Stimulated activated memory B cell treated with anti-CD40 and anti-IgM and Interleukin-4, amounts not matched to agents 10 μg/mL and 1 μg/mL and 100 μg/mL, for 72 hours (primary cell): ENCODE results near the gene HES2.
"Not testable (repeated sequence)": the region's sequence is repeated elsewhere in the genome, so short reads cannot be mapped to it uniquely, and the experiment has no call there.

Experiments
- ATAC-seq: fragments of 150-1000 bp; cut with Tn5 transposase; 2 replicates; pipeline ENCODE4 v1.10.0; 2021
- H3K27ac Mint-ChIP-seq: one replicate; pipeline ENCODE4 v1.8.0; 2022; ENCODE audit warnings: mild to moderate bottlenecking, mixed read lengths
- H3K27me3 Mint-ChIP-seq: one replicate; pipeline ENCODE4 v1.8.0; 2022; ENCODE audit warnings: mixed read lengths
- H3K36me3 Mint-ChIP-seq: one replicate; pipeline ENCODE4 v1.8.0; 2022; ENCODE audit warnings: mixed read lengths
- H3K4me1 Mint-ChIP-seq: one replicate; pipeline ENCODE4 v1.8.0; 2022; ENCODE audit warnings: mixed read lengths
- H3K4me3 Mint-ChIP-seq: one replicate; pipeline ENCODE4 v1.8.0; 2022; ENCODE audit warnings: mild to moderate bottlenecking, moderate library complexity, mixed read lengths
- H3K9me3 Mint-ChIP-seq: one replicate; pipeline ENCODE4 v1.8.0; 2022; ENCODE audit warnings: mixed read lengths

The HES2 gene

DNA sequence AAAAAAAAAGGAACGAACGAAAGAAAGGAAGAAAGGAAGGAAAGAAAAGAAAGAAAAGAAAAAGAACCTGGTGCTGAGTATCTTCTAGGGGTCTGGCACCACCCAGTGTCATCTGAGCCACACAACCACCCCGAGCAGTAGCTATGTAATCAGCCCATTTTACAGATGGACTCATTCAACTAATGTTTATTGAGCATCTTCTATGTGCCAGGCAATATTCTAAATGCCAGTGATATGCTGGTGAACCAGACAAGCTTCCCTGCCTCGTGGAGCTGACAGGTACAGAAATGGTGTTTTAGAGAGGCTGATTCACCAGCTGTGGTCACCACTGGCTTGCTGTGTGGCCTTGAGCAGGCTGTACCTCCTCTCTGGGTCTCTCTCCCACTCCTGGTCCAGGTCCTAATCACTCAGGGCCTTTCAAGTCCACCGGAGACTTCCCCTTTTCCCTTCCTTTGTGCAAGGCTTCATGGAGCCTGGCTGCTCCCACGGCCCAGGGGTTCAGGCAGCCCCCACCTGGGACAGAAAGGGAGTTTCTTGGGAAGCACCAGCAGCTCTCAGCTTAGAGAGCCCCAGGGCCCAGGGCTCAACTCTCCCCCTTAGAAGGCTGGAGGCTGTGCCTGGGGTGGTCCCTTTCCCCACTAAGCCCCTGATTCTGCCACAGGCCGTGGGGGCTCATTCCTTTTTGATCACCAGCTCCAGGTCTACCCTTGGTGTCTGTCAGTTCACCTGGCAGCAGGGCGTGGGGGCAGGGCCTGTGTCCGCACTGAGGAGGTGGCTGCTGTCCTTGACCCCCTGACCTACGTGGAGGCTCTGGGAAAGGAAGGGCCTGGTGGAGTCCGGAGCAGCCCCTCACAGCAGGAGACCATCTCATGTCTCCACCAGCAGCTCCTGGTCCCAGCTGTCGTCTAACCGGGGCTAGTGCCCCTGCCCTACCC lies 12.2 kb upstream of the HES2 start:
- H3K36me3 Mint-ChIP-seq, H3K27ac Mint-ChIP-seq, H3K4me1 Mint-ChIP-seq, H3K4me3 Mint-ChIP-seq, H3K9me3 Mint-ChIP-seq: not testable (repeated sequence)
- peaks cover 87% of the 10 kb centered on the region for H3K27me3 Mint-ChIP-seq
- ATAC-seq, result peak; percentile 2

DNA sequence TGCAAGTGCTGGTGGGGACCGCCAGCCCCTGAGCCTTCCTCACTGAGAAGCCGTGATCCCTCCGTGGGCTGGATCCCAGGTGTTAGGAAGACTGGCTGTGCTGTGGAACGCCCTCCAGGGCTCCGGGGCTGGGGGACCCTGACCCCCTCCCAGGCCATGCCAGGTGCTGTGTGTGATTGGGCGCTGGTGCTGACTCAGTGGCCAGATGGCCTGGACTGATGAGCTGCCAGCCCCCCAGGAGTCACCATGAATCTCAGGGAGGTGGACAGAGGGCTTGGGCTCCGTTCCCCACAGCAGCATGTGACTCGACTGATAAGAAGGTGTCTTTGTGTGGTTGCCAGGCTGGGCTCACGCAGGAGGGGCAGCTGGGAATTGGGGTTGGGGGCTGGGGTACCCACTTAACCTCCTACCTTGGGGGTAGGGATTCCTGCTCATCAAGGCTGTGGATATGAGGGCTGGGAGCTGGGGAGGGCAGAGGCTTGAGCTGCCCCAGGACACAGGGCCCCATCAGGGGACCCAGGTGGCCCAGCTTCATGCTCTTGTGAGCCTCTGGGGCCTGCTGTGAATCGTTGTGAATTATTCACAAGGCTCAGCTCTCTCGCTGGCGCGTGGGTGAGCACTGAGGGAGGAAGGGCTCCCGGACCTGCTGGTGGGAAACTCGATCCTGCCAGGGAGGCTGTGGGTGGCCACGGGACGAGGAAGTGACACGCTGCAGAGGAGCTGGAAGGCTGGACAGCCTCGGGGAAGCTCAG lies 10.1 kb upstream of the HES2 start:
- H3K4me3 Mint-ChIP-seq, H3K27ac Mint-ChIP-seq, ATAC-seq, H3K9me3 Mint-ChIP-seq, H3K4me1 Mint-ChIP-seq, H3K36me3 Mint-ChIP-seq: not testable (repeated sequence)
- peaks cover 88% of the 10 kb centered on the region for H3K27me3 Mint-ChIP-seq

DNA sequence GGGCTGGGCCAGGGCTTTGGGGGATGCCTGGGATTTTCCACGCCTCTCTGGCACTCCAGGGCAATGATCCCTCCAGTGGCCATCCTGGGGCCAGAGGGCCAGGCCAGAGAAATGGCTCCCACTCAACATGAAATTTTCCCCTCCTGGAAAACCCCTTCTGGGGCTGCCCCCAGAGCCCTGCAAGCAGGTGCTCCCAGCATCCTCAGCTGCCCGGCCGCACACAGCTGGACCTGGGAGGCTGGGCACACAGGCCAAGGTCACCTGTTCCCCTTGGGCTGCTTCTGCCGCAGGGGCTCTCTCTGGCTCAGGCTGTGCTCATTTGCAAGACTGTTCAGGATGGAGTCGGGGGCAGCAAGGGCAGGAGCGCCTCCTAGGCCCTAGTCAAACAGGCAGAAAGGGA lies 8.7 kb upstream of the HES2 start:
- peaks cover 11% of the 10 kb centered on the region for H3K4me1 Mint-ChIP-seq
- not testable (repeated sequence) for ATAC-seq, H3K9me3 Mint-ChIP-seq, H3K4me3 Mint-ChIP-seq, H3K36me3 Mint-ChIP-seq, H3K27ac Mint-ChIP-seq
- peaks cover 87% of the 10 kb centered on the region for H3K27me3 Mint-ChIP-seq

DNA sequence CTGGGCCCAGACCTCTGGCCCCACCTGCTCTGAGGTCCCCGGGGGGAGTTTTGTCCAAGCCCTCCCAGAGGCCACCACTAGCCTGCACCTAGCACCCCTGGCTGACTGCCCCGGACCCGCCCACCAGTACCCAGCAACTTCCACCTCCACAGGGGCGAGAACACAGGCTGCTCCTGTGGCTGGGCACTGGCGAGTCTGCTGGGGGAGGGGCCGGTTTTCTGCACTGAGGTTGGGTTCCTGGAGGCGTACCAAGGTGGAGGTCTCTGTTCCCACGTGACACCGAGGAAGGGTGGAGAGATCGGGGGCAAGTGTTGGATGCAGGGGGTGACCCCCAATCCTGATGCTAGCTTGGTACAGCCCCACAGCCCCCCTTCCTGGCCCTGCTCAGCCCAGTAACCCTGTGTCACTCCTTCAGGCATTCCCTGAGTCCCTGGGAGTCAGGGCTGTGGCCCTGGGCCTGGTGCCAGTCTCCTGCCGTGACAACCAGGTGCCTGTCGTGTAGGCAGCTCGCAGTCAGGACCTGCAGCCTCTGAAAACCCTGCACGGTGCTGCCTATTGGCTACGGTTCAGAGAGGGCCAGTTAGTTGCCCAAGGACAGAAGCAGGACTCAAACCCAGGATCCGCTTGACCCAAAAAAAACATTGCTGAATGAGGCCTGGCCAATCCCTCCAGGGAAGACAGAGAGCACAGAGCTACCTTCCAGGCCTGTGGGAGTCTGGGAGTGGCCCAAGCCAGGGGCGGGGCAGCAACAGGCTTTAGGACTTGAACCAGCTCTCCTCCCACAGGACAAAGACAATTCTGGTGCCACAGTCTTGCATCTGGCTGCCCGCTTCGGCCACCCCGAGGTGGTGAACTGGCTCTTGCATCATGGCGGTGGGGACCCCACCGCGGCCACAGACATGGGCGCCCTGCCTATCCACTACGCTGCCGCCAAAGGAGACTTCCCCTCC lies 8.0 kb upstream of the HES2 start:
- Mint-ChIP-seq H3K27me3 (peaks cover 87% of the 10 kb centered on the region), H3K4me1 (peaks cover 11% of the 10 kb centered on the region)

DNA sequence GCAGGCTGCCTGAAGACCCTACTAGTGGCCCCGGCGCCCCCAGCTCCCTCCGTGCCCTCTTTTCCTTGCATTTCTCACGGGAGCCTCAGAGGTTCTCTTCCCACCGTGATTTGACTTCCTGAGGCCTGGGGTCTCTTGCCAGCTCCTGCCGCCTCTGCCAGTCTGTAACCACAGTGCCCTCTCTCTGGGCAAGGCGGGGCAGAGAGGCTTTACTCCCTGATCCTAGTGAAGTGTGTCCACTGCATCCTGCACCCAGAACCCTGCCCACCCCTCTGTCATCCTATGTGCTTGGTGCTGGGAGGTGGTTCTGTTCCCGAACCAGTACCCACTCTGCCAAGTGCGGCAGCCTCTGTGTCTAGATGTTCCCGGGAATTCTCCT lies 7.2 kb upstream of the HES2 start:
- Mint-ChIP-seq H3K4me1 (peaks cover 11% of the 10 kb centered on the region), H3K27ac (no peak overlapping the region), H3K9me3 (no peaks in the 10 kb centered on the region), H3K36me3 (no peaks in the 10 kb centered on the region), H3K4me3 (no peak overlapping the region), H3K27me3 (peaks cover 88% of the 10 kb centered on the region)
- no peak for ATAC-seq

More for the DNA sequence above, 8.0 kb upstream of the HES2 start:
- H3K9me3 Mint-ChIP-seq, result no peaks in the 10 kb centered on the region
- no peak overlapping the region for H3K27ac Mint-ChIP-seq
- H3K36me3 Mint-ChIP-seq, result no peaks in the 10 kb centered on the region
- no peak for ATAC-seq
- H3K4me3 Mint-ChIP-seq, result no peak overlapping the region

DNA sequence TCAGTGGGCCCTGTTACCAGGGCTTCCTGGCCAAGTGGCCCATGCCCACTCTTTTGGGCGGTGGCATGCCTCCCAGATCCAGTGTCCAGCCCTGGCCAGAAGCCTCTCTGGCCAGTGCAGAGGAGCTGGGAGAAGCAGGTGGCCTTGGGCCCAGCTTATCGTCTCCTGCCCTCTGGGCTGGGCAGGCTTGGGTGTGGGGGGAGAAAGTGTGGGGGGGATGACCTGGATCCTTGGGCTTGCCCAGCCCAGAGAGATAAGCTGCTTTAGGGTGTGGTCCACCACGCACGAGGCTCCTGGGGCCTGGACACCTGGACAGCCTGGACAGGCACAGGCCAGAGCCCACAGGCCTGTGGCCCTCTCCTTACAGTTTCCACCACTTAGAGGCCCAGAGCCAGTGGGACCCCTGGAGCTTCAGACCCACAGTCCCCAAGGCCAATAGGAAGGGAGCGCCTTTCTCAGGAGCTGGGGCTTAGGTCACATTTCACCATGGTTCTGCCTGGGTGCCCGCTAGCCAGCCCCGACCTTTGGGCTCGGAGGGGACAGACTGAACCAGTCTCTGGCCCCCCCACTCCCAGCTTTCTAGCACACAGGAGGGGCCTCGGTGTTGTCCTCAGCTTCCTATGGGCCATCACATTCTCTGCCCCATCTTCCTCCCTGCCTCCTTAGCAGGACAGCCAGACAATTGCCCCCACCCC lies 6.7 kb upstream of the HES2 start:
- Mint-ChIP-seq H3K9me3 (no peaks in the 10 kb centered on the region), H3K4me3 (no peak overlapping the region), H3K36me3 (no peaks in the 10 kb centered on the region), H3K4me1 (peaks cover 11% of the 10 kb centered on the region), H3K27me3 (peaks cover 92% of the 10 kb centered on the region), H3K27ac (no peak overlapping the region)
- ATAC-seq, result no peak

DNA sequence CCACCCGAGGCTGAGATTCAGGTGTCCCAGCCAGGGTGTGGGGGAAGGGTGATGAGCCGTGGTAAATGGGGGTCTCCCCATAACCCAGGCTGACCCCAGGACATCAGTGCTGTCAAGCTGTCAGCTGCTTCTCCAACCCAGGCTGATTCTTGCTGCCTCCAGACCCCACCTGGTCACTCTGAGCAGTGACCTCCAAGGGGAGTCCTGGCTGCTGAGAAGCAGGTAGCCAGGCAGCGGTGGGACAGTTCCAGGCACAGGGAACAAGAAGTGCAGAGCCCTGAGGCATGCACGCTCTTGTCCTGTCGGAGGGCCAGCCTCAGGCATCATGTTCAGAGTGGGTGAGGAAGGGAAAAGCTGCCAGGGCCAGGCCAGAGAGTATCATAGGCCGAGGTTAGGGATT lies 5.9 kb upstream of the HES2 start:
- H3K4me3 Mint-ChIP-seq, result no peak overlapping the region
- no peak overlapping the region for H3K27ac Mint-ChIP-seq
- no peaks in the 10 kb centered on the region for H3K9me3 Mint-ChIP-seq
- peaks cover 92% of the 10 kb centered on the region for H3K27me3 Mint-ChIP-seq
- H3K36me3 Mint-ChIP-seq, result no peaks in the 10 kb centered on the region
- no peak for ATAC-seq
- peaks cover 11% of the 10 kb centered on the region for H3K4me1 Mint-ChIP-seq

DNA sequence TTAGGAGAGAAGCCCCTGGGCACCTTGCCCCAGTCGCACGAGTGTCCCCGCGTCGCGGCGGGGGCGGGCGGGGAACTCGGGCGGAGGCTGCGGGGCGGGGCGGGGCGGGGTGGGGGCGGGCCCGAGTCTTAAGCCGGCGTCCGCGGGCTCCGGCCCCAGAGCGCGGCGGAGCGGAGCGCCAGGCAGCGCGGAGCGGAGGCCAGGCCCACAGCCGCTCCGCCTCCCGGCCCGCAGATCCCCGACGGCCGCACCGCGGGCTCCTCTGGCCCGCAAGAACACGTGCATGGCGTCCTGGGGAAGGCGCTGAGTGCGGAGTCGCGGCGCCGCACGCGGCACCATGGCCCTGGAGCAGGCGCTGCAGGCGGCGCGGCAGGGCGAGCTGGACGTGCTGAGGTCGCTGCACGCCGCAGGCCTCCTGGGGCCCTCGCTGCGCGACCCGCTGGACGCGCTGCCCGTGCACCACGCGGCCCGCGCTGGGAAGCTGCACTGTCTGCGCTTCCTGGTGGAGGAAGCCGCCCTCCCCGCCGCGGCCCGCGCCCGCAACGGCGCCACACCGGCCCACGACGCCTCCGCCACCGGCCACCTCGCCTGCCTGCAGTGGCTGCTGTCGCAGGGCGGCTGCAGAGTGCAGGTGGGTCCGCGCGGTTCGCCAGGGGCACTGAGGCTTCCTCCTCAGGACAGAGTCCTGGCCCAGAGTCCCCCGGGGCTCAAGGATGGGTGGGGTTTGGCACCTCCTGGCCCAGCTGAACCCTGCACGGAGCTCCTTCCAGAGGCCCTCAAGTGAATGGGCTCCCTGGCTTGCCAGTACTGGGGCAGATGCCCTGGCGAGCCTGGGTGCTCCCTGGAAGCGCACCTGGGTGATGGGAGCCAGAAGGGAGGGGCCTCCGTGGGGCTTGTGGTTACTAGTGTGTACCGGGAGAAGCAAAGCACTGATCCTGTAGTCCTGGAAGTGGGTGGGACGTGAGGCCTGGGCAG lies 5.2 kb upstream of the HES2 start, which contains the start of gene ESPN:
Gene ESPN, plus strand, starts transcription at position 158 of the 975 bp plus-strand sequence. Its CDS starts 180 bp downstream, at position 338.
- no peaks in the 10 kb centered on the region for H3K9me3 Mint-ChIP-seq
- peaks cover 92% of the 10 kb centered on the region for H3K27me3 Mint-ChIP-seq
- H3K4me3 Mint-ChIP-seq, result peak within 1 kb of the TSS; percentile 34
- ATAC-seq, result no peak
- no peak within 1 kb of the TSS for H3K27ac Mint-ChIP-seq
- no peaks in the 10 kb centered on the region for H3K36me3 Mint-ChIP-seq
- H3K4me1 Mint-ChIP-seq, result peaks cover 11% of the 10 kb centered on the region

DNA sequence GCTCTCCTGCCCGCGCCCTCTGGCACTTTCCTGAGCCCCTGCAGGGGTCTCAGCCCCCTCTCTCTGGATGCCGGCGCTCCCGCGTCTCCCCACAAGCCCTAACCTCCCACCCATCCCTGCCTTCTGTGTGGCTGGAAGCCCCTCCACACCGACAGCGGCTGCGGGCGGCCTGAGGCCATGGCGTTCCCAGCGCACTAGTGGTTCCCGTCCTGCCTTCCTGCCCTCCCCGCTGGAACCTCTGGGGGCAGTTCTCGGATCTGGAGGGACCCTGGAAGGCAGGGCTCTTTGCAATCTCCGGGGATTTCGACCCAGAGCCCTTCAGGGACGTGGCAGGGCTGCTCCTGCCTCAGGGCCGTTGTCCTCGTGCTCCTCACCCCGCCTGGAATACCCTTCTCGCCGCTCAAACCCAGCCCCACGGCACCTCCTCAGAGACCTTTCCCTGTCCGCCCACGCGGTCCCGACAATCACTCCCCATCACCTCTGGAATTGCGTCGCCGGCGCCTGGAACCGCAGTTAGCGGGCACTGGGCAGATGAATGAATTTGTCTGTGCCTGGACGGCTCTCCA lies 4.4 kb upstream of the HES2 start:
- H3K27me3 Mint-ChIP-seq, result peaks cover 89% of the 10 kb centered on the region
- no peaks in the 10 kb centered on the region for H3K36me3 Mint-ChIP-seq
- H3K9me3 Mint-ChIP-seq, result no peaks in the 10 kb centered on the region
- no peak overlapping the region for H3K27ac Mint-ChIP-seq
- peaks cover 11% of the 10 kb centered on the region for H3K4me1 Mint-ChIP-seq
- no peak for ATAC-seq
- H3K4me3 Mint-ChIP-seq, result peak overlapping the region; percentile 34

DNA sequence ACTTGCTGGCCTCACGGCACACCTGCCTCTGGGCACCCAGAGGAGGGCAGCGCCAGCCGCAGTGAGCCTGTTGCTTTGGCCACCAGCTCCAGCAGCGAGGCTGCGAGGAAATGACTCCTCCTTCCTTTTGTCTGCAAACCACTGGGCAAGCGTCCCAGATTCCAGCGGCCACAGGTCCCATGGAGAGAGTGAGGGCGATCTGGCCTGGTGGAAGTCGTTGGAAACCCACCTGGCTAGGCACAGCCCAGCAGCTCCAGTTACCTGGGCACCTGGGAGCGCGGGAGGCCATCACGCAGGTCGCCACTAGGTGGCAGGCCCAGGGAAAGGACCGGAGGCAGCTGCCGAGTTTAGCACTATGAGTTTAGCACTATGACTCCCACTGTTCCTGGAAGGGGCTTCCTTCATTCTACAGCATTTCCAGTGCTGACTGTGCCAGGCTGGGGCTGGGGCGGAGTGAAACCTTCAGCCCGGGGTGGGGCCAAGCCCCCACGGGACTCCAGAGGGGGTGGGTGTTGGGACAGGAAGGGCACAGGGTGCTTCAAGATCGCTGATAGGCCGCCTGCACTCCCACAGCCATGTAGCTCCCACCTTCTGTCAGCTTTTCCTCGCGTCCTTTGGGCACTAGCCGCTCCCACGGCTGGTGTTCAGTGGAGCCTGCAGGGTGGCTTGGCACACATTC lies 3.7 kb upstream of the HES2 start:
- no peaks in the 10 kb centered on the region for H3K36me3 Mint-ChIP-seq
- ATAC-seq, result peak; percentile 64
- H3K4me1 Mint-ChIP-seq, result peaks cover 11% of the 10 kb centered on the region
- H3K4me3 Mint-ChIP-seq, result no peak overlapping the region
- no peaks in the 10 kb centered on the region for H3K9me3 Mint-ChIP-seq
- peaks cover 84% of the 10 kb centered on the region for H3K27me3 Mint-ChIP-seq
- no peak overlapping the region for H3K27ac Mint-ChIP-seq

DNA sequence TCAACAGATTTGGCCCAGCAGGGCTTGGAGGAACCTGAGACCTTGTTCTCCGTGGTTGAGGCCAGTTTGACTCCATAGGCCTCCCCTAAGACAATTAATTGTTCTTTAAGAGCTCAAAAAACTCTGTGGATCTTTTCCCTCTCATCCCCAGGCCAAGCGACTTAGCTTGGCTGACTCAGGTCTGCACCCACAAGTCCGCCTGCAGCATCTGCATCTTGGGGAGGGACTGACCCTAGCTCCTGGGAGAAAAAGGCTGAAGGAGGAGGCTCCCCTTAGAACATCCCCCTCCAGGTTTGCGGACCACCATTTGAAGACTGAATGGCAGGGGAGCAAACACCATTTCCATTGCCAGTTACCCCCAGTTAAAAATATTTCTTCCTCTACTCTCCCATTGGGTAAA lies 1.5 kb upstream of the HES2 start:
- Mint-ChIP-seq H3K36me3 (no peaks in the 10 kb centered on the region), H3K9me3 (no peaks in the 10 kb centered on the region), H3K4me3 (no peak overlapping the region)

DNA sequence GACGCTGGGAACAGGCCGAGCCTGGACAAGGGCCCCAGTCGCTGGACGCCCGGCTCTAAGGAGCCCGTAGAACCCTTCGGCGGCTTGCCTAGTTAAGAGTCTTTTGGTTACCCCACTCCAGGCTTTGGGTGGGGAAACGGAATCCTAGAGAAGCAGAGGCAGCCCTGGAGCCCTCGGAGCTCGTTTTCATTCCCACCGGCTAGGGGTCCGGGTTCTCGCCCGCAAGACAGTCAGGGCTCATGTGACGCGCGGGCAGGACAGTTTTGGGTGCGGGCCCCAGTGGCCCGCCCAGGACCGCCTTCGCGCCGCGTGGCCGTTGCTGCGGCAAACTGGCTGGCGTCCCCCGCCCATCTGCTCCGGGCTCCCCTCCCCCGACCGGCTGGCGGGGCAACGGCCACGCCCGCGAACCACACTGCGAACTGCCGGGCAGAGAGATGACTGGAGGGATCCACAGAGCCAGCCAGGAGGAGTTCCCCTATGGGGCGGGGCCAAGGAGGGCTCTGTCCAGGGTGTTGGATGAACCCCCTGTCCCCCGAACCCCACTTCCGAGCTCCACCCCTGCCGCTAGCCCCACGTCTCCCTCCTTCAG lies 829 bp upstream of the HES2 start:
- Mint-ChIP-seq H3K4me1 (peaks cover 11% of the 10 kb centered on the region), H3K9me3 (no peaks in the 10 kb centered on the region), H3K4me3 (no peak overlapping the region), H3K36me3 (no peaks in the 10 kb centered on the region), H3K27ac (no peak overlapping the region), H3K27me3 (peaks cover 86% of the 10 kb centered on the region)
- ATAC-seq, result no peak

More for the DNA sequence above, 1.5 kb upstream of the HES2 start:
- H3K4me1 Mint-ChIP-seq, result peaks cover 11% of the 10 kb centered on the region
- H3K27me3 Mint-ChIP-seq, result peaks cover 85% of the 10 kb centered on the region
- H3K27ac Mint-ChIP-seq, result no peak overlapping the region
- no peak for ATAC-seq
